Measurements from ENCODE around the gene CIDEC.

DNA sequence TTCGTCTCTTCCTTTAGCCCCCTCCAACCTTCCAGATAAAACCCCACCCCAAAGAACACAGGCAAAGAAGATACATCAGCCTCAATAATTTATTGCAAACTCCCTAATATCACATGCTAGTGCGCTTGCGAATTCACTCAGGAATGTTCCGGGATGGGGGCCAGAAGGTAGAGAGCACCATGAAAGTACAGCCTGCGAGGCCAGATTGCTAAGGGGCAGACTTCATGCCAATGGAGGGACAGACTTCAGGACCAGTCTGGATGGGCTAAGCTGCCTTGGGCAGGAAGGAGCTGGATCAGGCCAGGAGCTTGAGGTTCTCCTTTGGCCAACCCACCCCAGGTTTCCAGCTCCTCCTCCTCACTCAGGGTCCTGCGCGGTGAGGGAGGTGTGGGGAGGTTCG is 13.4 kb downstream of the CIDEC start:
- TF ChIP-seq, protein P1, sequence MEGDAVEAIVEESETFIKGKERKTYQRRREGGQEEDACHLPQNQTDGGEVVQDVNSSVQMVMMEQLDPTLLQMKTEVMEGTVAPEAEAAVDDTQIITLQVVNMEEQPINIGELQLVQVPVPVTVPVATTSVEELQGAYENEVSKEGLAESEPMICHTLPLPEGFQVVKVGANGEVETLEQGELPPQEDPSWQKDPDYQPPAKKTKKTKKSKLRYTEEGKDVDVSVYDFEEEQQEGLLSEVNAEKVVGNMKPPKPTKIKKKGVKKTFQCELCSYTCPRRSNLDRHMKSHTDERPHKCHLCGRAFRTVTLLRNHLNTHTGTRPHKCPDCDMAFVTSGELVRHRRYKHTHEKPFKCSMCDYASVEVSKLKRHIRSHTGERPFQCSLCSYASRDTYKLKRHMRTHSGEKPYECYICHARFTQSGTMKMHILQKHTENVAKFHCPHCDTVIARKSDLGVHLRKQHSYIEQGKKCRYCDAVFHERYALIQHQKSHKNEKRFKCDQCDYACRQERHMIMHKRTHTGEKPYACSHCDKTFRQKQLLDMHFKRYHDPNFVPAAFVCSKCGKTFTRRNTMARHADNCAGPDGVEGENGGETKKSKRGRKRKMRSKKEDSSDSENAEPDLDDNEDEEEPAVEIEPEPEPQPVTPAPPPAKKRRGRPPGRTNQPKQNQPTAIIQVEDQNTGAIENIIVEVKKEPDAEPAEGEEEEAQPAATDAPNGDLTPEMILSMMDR (IDR thresholded peaks at IDR 0.05), result no peak
- TF ChIP-seq EP300 (IDR thresholded peaks at IDR 0.05), result no peak
